Panc1 (cell line): Measurements from ENCODE around the gene ATP8B1. TPM values are rescaled to one million over a fixed set of nuclear protein-coding genes. Genes with fewer than 3 reads are reported as not detected.

Experiments used
- ATAC-seq: fragments of 200-7000 bp; cut with Tn5 transposase; 2 replicates; pipeline ENCODE4 v1.9.1; 2020; ENCODE audit warnings: mild to moderate bottlenecking, moderate library complexity
- BruUV-seq: library from RNA; stranded (reverse); fragments of 400-500 nt; replicated peaks from 2 replicates; lab custom pipeline; 2021; lab: Mats Ljungman, UMichigan
- CTCF ChIA-PET: fragments of 300-600 bp; sonication (Branson Sonifier 250); formaldehyde crosslinking; loops from one replicate; lab custom pipeline; 2022; ENCODE audit warnings: antibody characterized with exemption; lab: Charles Lee
- POLR2A ChIA-PET: fragments of 300-600 bp; sonication (Branson Sonifier 250); formaldehyde crosslinking; loops from one replicate; lab custom pipeline; 2022; ENCODE audit warnings: antibody characterized with exemption; lab: Charles Lee
- DNase-seq: peaks from one replicate; pipeline ENCODE4 v3.0.0-alpha.2; 2010; ENCODE audit warnings: low read depth, low spot score
- H3K27ac ChIP-seq: 2 replicates; pipeline ENCODE4 v1.5.1; 2011; ENCODE audit warnings: mild to moderate bottlenecking, low read length, inconsistent platforms
- H3K27me3 ChIP-seq: fragments of 200-500 bp; sonication (Bioruptor generic); 2 replicates; pipeline ENCODE4 v1.6.0; 2014; ENCODE audit warnings: low read length, inconsistent platforms; ENCODE audit not compliant: control insufficient read depth, insufficient read depth
- H3K36me3 ChIP-seq: fragments of 200-500 bp; sonication (Bioruptor generic); 2 replicates; pipeline ENCODE4 v1.5.1; 2014; ENCODE audit warnings: inconsistent platforms, mild to moderate bottlenecking, low read length, moderate library complexity; ENCODE audit not compliant: control insufficient read depth, insufficient read depth
- H3K4me1 ChIP-seq: 2 replicates; pipeline ENCODE4 v1.5.1; 2011; ENCODE audit warnings: inconsistent platforms, mild to moderate bottlenecking, low read length, moderate library complexity; ENCODE audit not compliant: control insufficient read depth, insufficient read depth
- H3K4me3 ChIP-seq, 2 experiments: 2 replicates each; pipeline ENCODE4 v1.5.1; 2011 to 2012; ENCODE audit warnings: low read depth in 2 of 2, low read length in 2 of 2, mild to moderate bottlenecking in 2 of 2, inconsistent platforms in 1 of 2, moderate library complexity in 1 of 2
- H3K9me3 ChIP-seq: fragments of 200-500 bp; sonication (Bioruptor generic); 2 replicates; pipeline ENCODE4 v1.5.1; 2014; ENCODE audit warnings: low read depth, mild to moderate bottlenecking, inconsistent platforms, low read length, moderate library complexity; ENCODE audit not compliant: control insufficient read depth, insufficient read depth
- POLR2AphosphoS5 ChIP-seq: IDR thresholded peaks from 2 replicates; pipeline ENCODE4 v1.6.1; 2012; ENCODE audit warnings: mild to moderate bottlenecking, low read depth, low read length, moderate library complexity
- SIN3A ChIP-seq: IDR thresholded peaks from 2 replicates; pipeline ENCODE4 v1.6.1; 2012; ENCODE audit warnings: low read depth, mild to moderate bottlenecking, low read length, moderate library complexity, borderline replicate concordance; ENCODE audit not compliant: insufficient read depth
- TCF7L2 ChIP-seq: IDR thresholded peaks from 2 replicates; pipeline ENCODE4 v1.6.1; 2011; ENCODE audit warnings: mild to moderate bottlenecking, low read depth, low read length, inconsistent platforms
- in situ Hi-C: cut with HindIII; loops from 2 replicates; pipeline ENCODE4 v1.10.0; 2016; ENCODE audit warnings: low sequenced_read_pairs, low pct_unique_long_range_greater_than_20kb
- intact Hi-C: fragments of 100-400 bp; cut with micrococcal nuclease; formaldehyde crosslinking; loops from one replicate; pipeline ENCODE4 v1.10.0; 2022; ENCODE audit not compliant: unreplicated experiment
- total RNA-seq: library from RNA; stranded (reverse); gene quantifications from one replicate; pipeline ENCODE4 v1.2.1, GENCODE V29; 2021; ENCODE audit not compliant: unreplicated experiment
- TF ChIP-seq, protein P1 (sequence below), 2 experiments: IDR thresholded peaks; 2 replicates each; pipeline ENCODE4 v1.6.1; 2011 to 2012; ENCODE audit warnings: low read depth in 2 of 2, control low read depth in 1 of 2, low read length in 1 of 2, mild to moderate bottlenecking in 1 of 2, moderate library complexity in 1 of 2; ENCODE audit not compliant: insufficient read depth in 1 of 2
- TF ChIP-seq, protein P2 (sequence below): fragments of 450-650 bp; IDR thresholded peaks from 2 replicates; pipeline ENCODE4 v1.5.1; 2017; ENCODE audit warnings: mild to moderate bottlenecking

Gene ATP8B1
- total RNA-seq, 1 experiment from 2014 or later, result 12.5 TPM

DNA sequence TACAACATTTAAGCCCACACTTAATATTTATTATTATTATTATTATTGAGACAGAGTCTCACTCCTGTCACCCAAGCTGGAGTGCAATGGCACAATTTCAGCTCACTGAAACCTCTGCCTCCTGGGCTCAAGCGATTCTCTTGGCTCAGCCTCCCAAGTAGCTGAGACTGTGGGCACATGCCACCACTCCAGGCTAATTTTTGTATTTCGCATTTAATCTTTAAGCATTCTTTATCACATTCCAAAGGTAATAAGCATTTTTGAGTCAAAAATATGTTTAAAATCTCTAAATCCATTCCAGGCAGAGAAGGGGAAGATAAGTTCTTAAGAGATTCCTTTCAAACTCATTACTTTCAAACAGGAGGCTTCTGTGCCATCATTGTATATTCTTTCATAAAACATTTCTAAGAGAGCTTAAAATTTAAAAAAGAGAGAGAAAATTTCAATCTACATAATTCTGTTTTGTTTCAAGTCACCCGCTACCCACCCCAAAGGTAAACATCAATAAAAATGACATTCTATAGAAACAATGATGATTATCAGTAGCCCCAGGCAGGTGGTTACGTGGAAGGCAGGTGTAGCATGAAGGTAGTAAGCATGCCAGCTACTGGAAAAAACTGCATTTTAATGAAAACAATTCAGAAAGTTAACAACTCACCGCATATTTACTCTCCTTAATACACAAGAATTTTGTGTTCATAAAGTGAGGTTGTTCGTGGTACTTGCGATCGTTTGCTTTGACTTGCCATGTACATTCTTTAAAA, 97.1 kb downstream of the ATP8B1 start:
- CTCF ChIA-PET, result no interaction called here
- no TSS peak for BruUV-seq
- DNase-seq (no peak), ATAC-seq (no peak)
- Histone ChIP-seq H3K27ac (no peak overlapping the region), H3K9me3 (no peaks in the 10 kb centered on the region), H3K4me1 (peaks cover 8% of the 10 kb centered on the region; the same call in 1 of the 2 replicates), H3K4me3 (no peak overlapping the region), H3K36me3 (no peaks in the 10 kb centered on the region), H3K27me3 (no peaks in the 10 kb centered on the region)
- TF ChIP-seq, protein P1, sequence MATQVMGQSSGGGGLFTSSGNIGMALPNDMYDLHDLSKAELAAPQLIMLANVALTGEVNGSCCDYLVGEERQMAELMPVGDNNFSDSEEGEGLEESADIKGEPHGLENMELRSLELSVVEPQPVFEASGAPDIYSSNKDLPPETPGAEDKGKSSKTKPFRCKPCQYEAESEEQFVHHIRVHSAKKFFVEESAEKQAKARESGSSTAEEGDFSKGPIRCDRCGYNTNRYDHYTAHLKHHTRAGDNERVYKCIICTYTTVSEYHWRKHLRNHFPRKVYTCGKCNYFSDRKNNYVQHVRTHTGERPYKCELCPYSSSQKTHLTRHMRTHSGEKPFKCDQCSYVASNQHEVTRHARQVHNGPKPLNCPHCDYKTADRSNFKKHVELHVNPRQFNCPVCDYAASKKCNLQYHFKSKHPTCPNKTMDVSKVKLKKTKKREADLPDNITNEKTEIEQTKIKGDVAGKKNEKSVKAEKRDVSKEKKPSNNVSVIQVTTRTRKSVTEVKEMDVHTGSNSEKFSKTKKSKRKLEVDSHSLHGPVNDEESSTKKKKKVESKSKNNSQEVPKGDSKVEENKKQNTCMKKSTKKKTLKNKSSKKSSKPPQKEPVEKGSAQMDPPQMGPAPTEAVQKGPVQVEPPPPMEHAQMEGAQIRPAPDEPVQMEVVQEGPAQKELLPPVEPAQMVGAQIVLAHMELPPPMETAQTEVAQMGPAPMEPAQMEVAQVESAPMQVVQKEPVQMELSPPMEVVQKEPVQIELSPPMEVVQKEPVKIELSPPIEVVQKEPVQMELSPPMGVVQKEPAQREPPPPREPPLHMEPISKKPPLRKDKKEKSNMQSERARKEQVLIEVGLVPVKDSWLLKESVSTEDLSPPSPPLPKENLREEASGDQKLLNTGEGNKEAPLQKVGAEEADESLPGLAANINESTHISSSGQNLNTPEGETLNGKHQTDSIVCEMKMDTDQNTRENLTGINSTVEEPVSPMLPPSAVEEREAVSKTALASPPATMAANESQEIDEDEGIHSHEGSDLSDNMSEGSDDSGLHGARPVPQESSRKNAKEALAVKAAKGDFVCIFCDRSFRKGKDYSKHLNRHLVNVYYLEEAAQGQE (IDR thresholded peaks at IDR 0.05; ENCODE audit: insufficient read depth in 1 of 2, low read depth in 2 of 2, low read length in 1 of 2), result no peak
- TF ChIP-seq TCF7L2, result no peak
- TF ChIP-seq, protein P2, sequence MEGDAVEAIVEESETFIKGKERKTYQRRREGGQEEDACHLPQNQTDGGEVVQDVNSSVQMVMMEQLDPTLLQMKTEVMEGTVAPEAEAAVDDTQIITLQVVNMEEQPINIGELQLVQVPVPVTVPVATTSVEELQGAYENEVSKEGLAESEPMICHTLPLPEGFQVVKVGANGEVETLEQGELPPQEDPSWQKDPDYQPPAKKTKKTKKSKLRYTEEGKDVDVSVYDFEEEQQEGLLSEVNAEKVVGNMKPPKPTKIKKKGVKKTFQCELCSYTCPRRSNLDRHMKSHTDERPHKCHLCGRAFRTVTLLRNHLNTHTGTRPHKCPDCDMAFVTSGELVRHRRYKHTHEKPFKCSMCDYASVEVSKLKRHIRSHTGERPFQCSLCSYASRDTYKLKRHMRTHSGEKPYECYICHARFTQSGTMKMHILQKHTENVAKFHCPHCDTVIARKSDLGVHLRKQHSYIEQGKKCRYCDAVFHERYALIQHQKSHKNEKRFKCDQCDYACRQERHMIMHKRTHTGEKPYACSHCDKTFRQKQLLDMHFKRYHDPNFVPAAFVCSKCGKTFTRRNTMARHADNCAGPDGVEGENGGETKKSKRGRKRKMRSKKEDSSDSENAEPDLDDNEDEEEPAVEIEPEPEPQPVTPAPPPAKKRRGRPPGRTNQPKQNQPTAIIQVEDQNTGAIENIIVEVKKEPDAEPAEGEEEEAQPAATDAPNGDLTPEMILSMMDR, result no peak
- no peak for TF ChIP-seq SIN3A
- TF ChIP-seq POLR2AphosphoS5, result no peak
- in situ Hi-C loops, result no loop called here
- intact Hi-C loops, result no loop called here
- POLR2A ChIA-PET, result no interaction called here

DNA sequence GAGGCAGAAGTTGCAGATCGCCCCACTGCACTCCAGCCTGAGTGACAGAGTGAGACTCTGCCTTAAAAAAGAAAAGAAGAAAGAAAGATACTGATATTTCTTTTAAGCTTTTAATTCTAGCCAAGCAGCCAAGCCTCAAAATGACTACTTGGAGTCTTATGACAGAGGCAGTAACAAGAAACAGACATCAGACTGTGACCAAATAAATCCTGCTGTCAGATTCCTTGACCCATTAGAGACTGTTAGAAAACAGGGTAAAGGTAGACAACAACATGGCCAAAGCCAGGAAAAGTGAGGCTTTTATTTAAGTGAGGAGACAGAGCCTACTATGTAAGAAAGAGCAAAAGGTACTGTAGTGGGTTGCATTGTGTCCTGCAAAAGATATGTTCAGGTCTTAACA, 98.1 kb downstream of the ATP8B1 start:
- DNase-seq, result no peak
- POLR2A ChIA-PET, result no interaction called here

More for the DNA sequence above, 98.1 kb downstream of the ATP8B1 start:
- TF ChIP-seq TCF7L2 (no peak), SIN3A (no peak), POLR2AphosphoS5 (no peak)
- TF ChIP-seq, protein P1 (IDR thresholded peaks at IDR 0.05; ENCODE audit: insufficient read depth in 1 of 2, low read depth in 2 of 2, low read length in 1 of 2), result no peak
- TF ChIP-seq, protein P2, result no peak
- intact Hi-C loops, result no loop called here
- Histone ChIP-seq H3K27me3 (no peaks in the 10 kb centered on the region), H3K9me3 (no peaks in the 10 kb centered on the region), H3K36me3 (no peaks in the 10 kb centered on the region), H3K4me3 (no peak overlapping the region), H3K4me1 (peaks cover 8% of the 10 kb centered on the region; the same call in 1 of the 2 replicates), H3K27ac (no peak overlapping the region)
- ATAC-seq, result no peak
- in situ Hi-C loops, result no loop called here
- BruUV-seq, result no TSS peak
- CTCF ChIA-PET, result no interaction called here
